ENCODE data around the gene TMEM163.

- TF ChIP-seq CTCF (IDR thresholded peaks at IDR 0.05) (no peak), POLR2A (IDR thresholded peaks at IDR 0.05) (no peak)
Measured at GRCh38 chr2:134586326-134586965, 132.4 kb downstream of the TMEM163 start.

Measured in body of pancreas (tissue), 4 donors.